NCI-H526 (cell line): ENCODE data around the gene C9orf57.
"Not testable (repeated sequence)": the region's sequence is repeated elsewhere in the genome, so short reads cannot be mapped to it uniquely, and the experiment has no call there.

Experiments used
- DNase-seq, 2 experiments: peaks; one replicate each; lab custom pipeline; 2025; lab: John Stamatoyannopoulos, UW

Gene C9orf57

DNA sequence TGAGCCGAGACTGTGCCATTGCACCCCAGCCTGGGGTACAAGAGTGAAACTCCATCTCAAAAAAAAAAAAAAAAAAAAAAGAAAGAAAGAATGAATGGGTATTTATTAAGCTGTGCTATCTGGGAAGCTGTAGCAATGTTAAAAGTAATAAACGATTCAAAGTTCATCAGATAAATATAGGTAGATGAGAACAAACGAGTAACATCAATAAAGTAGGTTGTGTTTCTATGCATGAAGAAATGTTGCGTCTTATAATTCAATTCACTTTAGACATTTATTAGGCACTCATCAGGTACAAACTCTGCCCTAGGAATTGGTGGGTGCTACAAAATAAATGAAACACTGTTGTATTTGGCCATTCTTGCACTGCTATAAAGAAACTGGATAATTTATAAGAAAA, 36.8 kb downstream of the C9orf57 start:
- DNase-seq: no peak

- no peak for DNase-seq
Measured at GRCh38 chr9:72022841-72023240, 37.6 kb downstream of the C9orf57 start.

- no peak for DNase-seq
Measured at GRCh38 chr9:72013292-72013760, 47.1 kb downstream of the C9orf57 start.

- no peak for DNase-seq
Measured at GRCh38 chr9:72012646-72013045, 47.8 kb downstream of the C9orf57 start.

GRCh38 chr9:72007726-72008125, 52.7 kb downstream of the C9orf57 start:
- DNase-seq: not testable (repeated sequence)

DNA sequence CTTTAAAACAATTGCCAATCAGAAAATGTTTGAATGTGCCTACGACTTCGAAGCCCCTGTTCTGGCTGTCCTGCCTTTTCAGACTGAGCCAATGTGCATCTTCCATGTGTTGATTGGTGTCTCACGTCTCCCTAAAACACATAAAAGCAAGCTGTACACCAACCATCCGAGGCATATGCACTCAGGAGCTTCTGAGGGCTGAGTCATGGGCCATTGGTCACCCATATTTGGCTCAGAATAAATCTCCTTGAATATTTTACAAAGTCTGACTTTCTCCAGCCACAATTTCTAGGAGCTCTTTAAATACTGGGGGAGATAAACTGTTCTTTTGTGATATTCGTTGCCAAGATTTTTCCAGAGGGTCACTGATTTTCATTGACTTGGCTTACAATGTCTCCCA, 53.9 kb downstream of the C9orf57 start:
- no peak for DNase-seq

- DNase-seq: no peak
Measured at GRCh38 chr9:72005451-72005850, 55.0 kb downstream of the C9orf57 start.
